Caco-2 (cell line): ENCODE data around the gene FAM234A. TPM values are rescaled to one million over a fixed set of nuclear protein-coding genes. Genes with fewer than 3 reads are reported as not detected.

ENCODE experiments used
- BruUV-seq: library from RNA; stranded (reverse); fragments of 400-500 nt; replicated peaks from 2 replicates; lab custom pipeline; 2021; lab: Mats Ljungman, UMichigan
- CTCF ChIA-PET: fragments of 300-600 bp; sonication (Branson Sonifier 250); formaldehyde crosslinking; loops from one replicate; lab custom pipeline; 2022; ENCODE audit warnings: antibody characterized with exemption; lab: Charles Lee
- POLR2A ChIA-PET: fragments of 300-600 bp; sonication (Branson Sonifier 250); formaldehyde crosslinking; loops from one replicate; lab custom pipeline; 2022; ENCODE audit warnings: antibody characterized with exemption; lab: Charles Lee
- DNase-seq, 2 experiments: peaks; one replicate each; pipeline versions ENCODE4 v3.0.0 to v3.0.0-alpha.2; 2020 to 2022
- H3K27me3 ChIP-seq: replicated peaks from 2 replicates; pipeline ENCODE4 v1.6.0; 2011; ENCODE audit warnings: low read length; ENCODE audit not compliant: control insufficient read depth, insufficient read depth
- H3K36me3 ChIP-seq: 2 replicates; pipeline ENCODE4 v1.5.1; 2011; ENCODE audit warnings: low read length; ENCODE audit not compliant: control insufficient read depth, insufficient read depth
- H3K4me1 ChIP-seq: fragments of 250-450 bp; sonication (Bioruptor Pico); 2 replicates; pipeline ENCODE4 v1.5.1; 2020; ENCODE audit warnings: mild to moderate bottlenecking
- H3K4me3 ChIP-seq: 2 replicates; pipeline ENCODE4 v1.5.1; 2011; ENCODE audit warnings: low read depth, mild to moderate bottlenecking, control low read depth, low read length
- H3K9me3 ChIP-seq: fragments of 250-450 bp; sonication (Bioruptor Pico); 2 replicates; pipeline ENCODE4 v1.5.1; 2020; ENCODE audit warnings: mild to moderate bottlenecking, moderate library complexity
- H3K27ac Mint-ChIP-seq: one replicate; pipeline ENCODE4 v1.8.0; 2022; ENCODE audit warnings: mixed read lengths; ENCODE audit not compliant: unreplicated experiment
- H3K27me3 Mint-ChIP-seq: one replicate; pipeline ENCODE4 v1.8.0; 2022; ENCODE audit warnings: mixed read lengths; ENCODE audit not compliant: insufficient read depth, unreplicated experiment
- H3K36me3 Mint-ChIP-seq: one replicate; pipeline ENCODE4 v1.8.0; 2022; ENCODE audit warnings: mild to moderate bottlenecking, mixed read lengths; ENCODE audit not compliant: insufficient read depth, unreplicated experiment
- H3K4me1 Mint-ChIP-seq: one replicate; pipeline ENCODE4 v1.8.0; 2022; ENCODE audit warnings: low read depth, mixed read lengths; ENCODE audit not compliant: unreplicated experiment
- H3K4me3 Mint-ChIP-seq: one replicate; pipeline ENCODE4 v1.8.0; 2022; ENCODE audit warnings: mild to moderate bottlenecking, moderate library complexity, mixed read lengths; ENCODE audit not compliant: unreplicated experiment
- H3K9me3 Mint-ChIP-seq: one replicate; pipeline ENCODE4 v1.8.0; 2022; ENCODE audit warnings: mixed read lengths; ENCODE audit not compliant: unreplicated experiment
- CTCF ChIP-seq, 2 experiments: fragments of 200-600 bp in 1 of 2; IDR thresholded peaks; 1 replicate in 1 of 2; 2 replicates in 1 of 2; pipeline versions ENCODE4 v1.5.1 to v1.8.0; 2011 to 2022; ENCODE audit warnings: antibody characterized with exemption in 1 of 2, control low read depth in 1 of 2, inconsistent platforms in 1 of 2, low read depth in 1 of 2, low read length in 1 of 2, mild to moderate bottlenecking in 1 of 2, moderate library complexity in 1 of 2; ENCODE audit not compliant: insufficient read depth in 1 of 2, severe bottlenecking in 1 of 2, unreplicated experiment in 1 of 2
- intact Hi-C: fragments of 100-400 bp; cut with micrococcal nuclease; formaldehyde crosslinking; loops from one replicate; pipeline ENCODE4 v1.10.0; 2022; ENCODE audit not compliant: unreplicated experiment
- total RNA-seq: library from RNA; stranded (reverse); gene quantifications from 2 replicates; pipeline ENCODE4 v1.2.3, GENCODE V29; 2022

The FAM234A gene
- total RNA-seq, 1 experiment from 2014 or later = 77.7 TPM

DNA sequence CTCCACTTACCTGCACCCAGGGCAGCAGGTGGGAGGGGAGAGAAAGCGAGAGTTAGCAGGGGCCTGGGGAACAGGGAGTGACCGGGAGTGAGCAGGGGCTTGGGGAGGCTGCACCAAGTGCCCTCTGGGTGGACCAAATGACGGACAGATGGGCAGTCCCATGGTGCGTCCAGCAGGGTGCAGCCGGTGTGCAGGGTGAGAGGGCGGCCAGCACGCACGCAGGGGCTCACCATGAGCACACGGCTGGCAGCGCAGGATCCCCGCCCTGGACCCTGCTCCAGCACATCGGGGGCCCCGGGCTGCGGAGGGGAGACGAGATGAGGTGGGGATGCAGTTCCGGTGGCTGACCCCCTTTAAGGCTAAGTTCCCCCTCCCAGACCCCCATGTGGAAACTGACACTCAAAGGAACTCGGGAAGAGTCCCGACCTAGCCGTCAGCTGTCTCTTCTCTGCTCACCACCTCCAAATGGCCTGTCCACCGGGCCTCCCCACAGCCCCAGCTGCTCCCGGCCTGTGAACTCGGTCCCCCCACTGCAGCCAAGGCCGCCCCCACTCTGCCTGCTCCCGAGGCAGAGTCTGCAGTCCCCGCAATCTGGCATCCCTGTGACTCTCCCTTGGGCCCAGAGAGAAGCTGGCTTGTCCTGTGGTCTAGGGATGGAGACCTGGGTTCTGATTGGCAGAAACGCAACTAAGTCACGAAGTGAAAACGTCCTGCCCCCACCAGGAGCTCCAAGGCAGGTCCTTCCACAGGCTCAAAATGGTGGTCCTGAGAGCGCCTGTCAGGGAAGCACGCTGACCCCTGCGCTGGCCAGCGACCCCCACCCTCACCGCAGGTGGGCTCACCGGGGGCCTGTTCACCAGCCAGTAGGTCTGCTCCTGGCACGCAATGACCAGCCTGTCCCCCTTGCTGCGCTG, 38.3 kb downstream of the FAM234A start:
- POLR2A ChIA-PET = no interaction called here
- H3K36me3 Mint-ChIP-seq = no peaks in the 10 kb centered on the region
- H3K4me1 Mint-ChIP-seq = no peaks in the 10 kb centered on the region
- DNase-seq = no peak
- H3K9me3 ChIP-seq = no peaks in the 10 kb centered on the region
- no peaks in the 10 kb centered on the region for H3K4me1 ChIP-seq
- H3K9me3 Mint-ChIP-seq = no peaks in the 10 kb centered on the region
- no peak for TF ChIP-seq CTCF (IDR thresholded peaks at IDR 0.05; ENCODE audit: insufficient read depth in 1 of 2, low read depth in 1 of 2, low read length in 1 of 2, severe bottlenecking in 1 of 2, unreplicated experiment in 1 of 2)
- no peak overlapping the region for H3K4me3 Mint-ChIP-seq
- no peaks in the 10 kb centered on the region for H3K27me3 ChIP-seq
- no peak overlapping the region for H3K4me3 ChIP-seq
- BruUV-seq = no TSS peak
- intact Hi-C loops = no loop called here
- no peaks in the 10 kb centered on the region for H3K27me3 Mint-ChIP-seq
- CTCF ChIA-PET = no interaction called here
- no peak overlapping the region for H3K27ac Mint-ChIP-seq
- H3K36me3 ChIP-seq = no peaks in the 10 kb centered on the region

- ChIA-PET POLR2A (no interaction called here), CTCF (no interaction called here)
- no peaks in the 10 kb centered on the region for H3K4me1 ChIP-seq
- no TSS peak for BruUV-seq
- H3K4me3 Mint-ChIP-seq = no peak overlapping the region
- H3K27me3 ChIP-seq = no peaks in the 10 kb centered on the region
- no peak for TF ChIP-seq CTCF (IDR thresholded peaks at IDR 0.05; ENCODE audit: insufficient read depth in 1 of 2, low read depth in 1 of 2, low read length in 1 of 2, severe bottlenecking in 1 of 2, unreplicated experiment in 1 of 2)
- no peaks in the 10 kb centered on the region for H3K27me3 Mint-ChIP-seq
- H3K9me3 Mint-ChIP-seq = no peaks in the 10 kb centered on the region
- no peaks in the 10 kb centered on the region for H3K36me3 Mint-ChIP-seq
- DNase-seq = no peak
- intact Hi-C loops = no loop called here
- no peak overlapping the region for H3K4me3 ChIP-seq
- H3K9me3 ChIP-seq = no peaks in the 10 kb centered on the region
- no peaks in the 10 kb centered on the region for H3K36me3 ChIP-seq
- H3K27ac Mint-ChIP-seq = no peak overlapping the region
- no peaks in the 10 kb centered on the region for H3K4me1 Mint-ChIP-seq
Measured at GRCh38 chr16:273547-274421, 39.2 kb downstream of the FAM234A start.

- intact Hi-C loops = no loop called here
- Mint-ChIP-seq H3K36me3 (no peaks in the 10 kb centered on the region), H3K27me3 (no peaks in the 10 kb centered on the region), H3K4me3 (peak overlapping the region; percentile 69), H3K27ac (no peak overlapping the region), H3K9me3 (no peaks in the 10 kb centered on the region), H3K4me1 (no peaks in the 10 kb centered on the region)
- peak in 1 of 2 experiments; percentile 40 for DNase-seq
- ChIA-PET POLR2A (no interaction called here), CTCF (no interaction called here)
- no peaks in the 10 kb centered on the region; the same call in 1 of the 2 replicates for H3K27me3 ChIP-seq
- no TSS peak for BruUV-seq
- H3K36me3 ChIP-seq = no peaks in the 10 kb centered on the region
- no peaks in the 10 kb centered on the region for H3K9me3 ChIP-seq
- TF ChIP-seq CTCF (IDR thresholded peaks at IDR 0.05; ENCODE audit: insufficient read depth in 1 of 2, low read depth in 1 of 2, low read length in 1 of 2, severe bottlenecking in 1 of 2, unreplicated experiment in 1 of 2) = no peak
- no peaks in the 10 kb centered on the region for H3K4me1 ChIP-seq
- H3K4me3 ChIP-seq = peak overlapping the region; percentile 55
Measured at GRCh38 chr16:275041-275641, 40.5 kb downstream of the FAM234A start.
